Endodermal cell (in vitro differentiated cells): ENCODE measurements around the gene RASL10B. TPM values are rescaled to one million over a fixed set of nuclear protein-coding genes. Genes with fewer than 3 reads are reported as not detected.

Experiments used
- DNase-seq: peaks from one replicate; pipeline ENCODE4 v3.0.0-alpha.2; 2017
- H3K27ac ChIP-seq: 2 replicates; pipeline ENCODE4 v1.5.1; 2013; ENCODE audit warnings: mild to moderate bottlenecking, low read depth, low read length, moderate library complexity
- H3K27me3 ChIP-seq: 2 replicates; pipeline ENCODE4 v1.6.1; 2013; ENCODE audit warnings: mild to moderate bottlenecking, low read length, moderate library complexity; ENCODE audit not compliant: insufficient read depth, control insufficient read depth, poor library complexity, severe bottlenecking
- H3K36me3 ChIP-seq: 2 replicates; pipeline ENCODE4 v1.7.0; 2013; ENCODE audit warnings: mild to moderate bottlenecking, low read length, moderate library complexity; ENCODE audit not compliant: control insufficient read depth, insufficient read depth
- H3K4me1 ChIP-seq: one replicate; pipeline ENCODE4 v1.7.0; 2013; ENCODE audit warnings: low read length; ENCODE audit not compliant: control insufficient read depth, insufficient read depth
- H3K4me3 ChIP-seq: 2 replicates; pipeline ENCODE4 v1.5.1; 2013; ENCODE audit warnings: mild to moderate bottlenecking, low read length, moderate library complexity
- H3K9ac ChIP-seq: 2 replicates; pipeline ENCODE4 v1.6.1; 2013; ENCODE audit warnings: mild to moderate bottlenecking, low read length, moderate library complexity; ENCODE audit not compliant: poor library complexity, severe bottlenecking; ENCODE audit errors: extremely low read depth
- H3K9me3 ChIP-seq: 2 replicates; pipeline ENCODE4 v1.6.1; 2013; ENCODE audit warnings: mild to moderate bottlenecking, low read length, moderate library complexity; ENCODE audit not compliant: control insufficient read depth
- H3K27ac Mint-ChIP-seq: 2 replicates; pipeline ENCODE4 v1.8.0; 2020; ENCODE audit warnings: mixed read lengths
- H3K27me3 Mint-ChIP-seq: 2 replicates; pipeline ENCODE4 v1.8.0; 2021; ENCODE audit warnings: mild to moderate bottlenecking, mixed read lengths; ENCODE audit not compliant: insufficient read depth
- H3K36me3 Mint-ChIP-seq: 2 replicates; pipeline ENCODE4 v1.8.0; 2020; ENCODE audit warnings: low read depth, mixed read lengths
- H3K4me1 Mint-ChIP-seq: 2 replicates; pipeline ENCODE4 v1.8.0; 2020; ENCODE audit warnings: mixed read lengths
- H3K4me3 Mint-ChIP-seq: 2 replicates; pipeline ENCODE4 v1.8.0; 2020; ENCODE audit warnings: mild to moderate bottlenecking, moderate library complexity, mixed read lengths
- H3K9me3 Mint-ChIP-seq: 2 replicates; pipeline ENCODE4 v1.8.0; 2020; ENCODE audit warnings: mild to moderate bottlenecking, mixed read lengths
- CTCF ChIP-seq: fragments of 200-600 bp; sonication (generic); conservative IDR thresholded peaks from 2 replicates; pipeline ENCODE4 v1.5.0; 2021; ENCODE audit warnings: antibody characterized with exemption, mild to moderate bottlenecking
- WGBS, 2 experiments: methylation state at CpG; one replicate each; pipeline versions ENCODE4 v1.1.5 to v1.1.7; 2013; ENCODE audit warnings: missing lambda C conversion rate in 2 of 2, mixed read lengths in 1 of 2; ENCODE audit not compliant: insufficient coverage in 1 of 2, insufficient read length in 1 of 2; 5-methylcytosine and 5-hydroxymethylcytosine counted together
- long read RNA-seq, 4 experiments: library from polyadenylated mRNA in 2 of 4; library from RNA in 1 of 4; library from capped mRNA in 1 of 4; stranded (forward) in 3 of 4; unstranded in 1 of 4; transcript quantifications; one replicate each; pipeline ENCODE4 v2.0.0, GENCODE V29; 2020 to 2021; ENCODE audit warnings: inconsistent platforms in 1 of 4
- polyA plus RNA-seq, 2 experiments: library from polyadenylated mRNA; stranded (reverse); fragments of 50-300 nt; gene quantifications; one replicate each; pipeline ENCODE4 v1.2.3, GENCODE V29; 2013
- total RNA-seq, 2 donors: library from RNA; stranded (reverse); fragmentation: NEBNext Ultra II Directional in 1 of 2; extraction: Animal tissue kit (Norgen Biotek cat#: 25700) in 1 of 2; gene quantifications; 2 replicates in 1 of 2; 3 replicates in 1 of 2; pipeline ENCODE4 v1.2.1, GENCODE V29; 2021

RASL10B gene
- 10 to 100 TPM; 28.6 to 31.9 TPM for total RNA-seq
- polyA plus RNA-seq (2013, experiment 1 of 2): 15.8 TPM
- polyA plus RNA-seq (2013, experiment 2 of 2): 16.5 TPM
- long read RNA-seq, experiment 1, partial matches to known transcripts: 5 of 21 reads
- long read RNA-seq, experiment 1, other reads (novel, unspliced or antisense): 14 of 21 reads
- long read RNA-seq, experiment 2, transcript RASL10B-201 (4 exons, 3,205 nt): major isoform, 52 of 66 reads
- long read RNA-seq, experiment 2, partial matches to known transcripts: 7 of 66 reads
- long read RNA-seq, experiment 2, other reads (novel, unspliced or antisense): 7 of 66 reads
- long read RNA-seq, experiment 3, partial matches to known transcripts: 3 of 15 reads
- long read RNA-seq, experiment 3, other reads (novel, unspliced or antisense): 12 of 15 reads
- long read RNA-seq, experiment 4: 0 reads

GRCh38 chr17:35731239-35731916, at the start of gene RASL10B:
RASL10B (plus strand) TSS chr17:35731639; CDS start chr17:35735185, 3,546 bp downstream.
- peaks cover 46% of the 10 kb centered on the region for H3K4me1 Mint-ChIP-seq
- peak; percentile 96 for DNase-seq
- no peak within 1 kb of the TSS for H3K27ac Mint-ChIP-seq
- Histone ChIP-seq H3K9ac (peak within 1 kb of the TSS; percentile 40), H3K27me3 (no peaks in the 10 kb centered on the region), H3K36me3 (peaks cover 18% of the 10 kb centered on the region), H3K4me1 (peaks cover 32% of the 10 kb centered on the region), H3K9me3 (no peaks in the 10 kb centered on the region), H3K4me3 (peak within 1 kb of the TSS; percentile 88), H3K27ac (no peak within 1 kb of the TSS)
- no peaks in the 10 kb centered on the region for H3K9me3 Mint-ChIP-seq
- TF ChIP-seq CTCF: no peak
- H3K27me3 Mint-ChIP-seq: peaks cover 22% of the 10 kb centered on the region
- 4 to 50% methylated on average over 1 to 43 of the region's 44 CpGs for WGBS, 2 experiments
- no peaks in the 10 kb centered on the region for H3K36me3 Mint-ChIP-seq
- H3K4me3 Mint-ChIP-seq: peak within 1 kb of the TSS; percentile 80

- Mint-ChIP-seq H3K4me3 (no peak overlapping the region), H3K27me3 (no peaks in the 10 kb centered on the region), H3K36me3 (peaks cover 62% of the 10 kb centered on the region), H3K27ac (no peak overlapping the region), H3K4me1 (peaks cover 24% of the 10 kb centered on the region), H3K9me3 (no peaks in the 10 kb centered on the region)
- DNase-seq: no peak
- Histone ChIP-seq H3K9ac (no peak overlapping the region), H3K36me3 (peaks cover 83% of the 10 kb centered on the region), H3K4me1 (peaks cover 7% of the 10 kb centered on the region), H3K27ac (no peak overlapping the region), H3K27me3 (no peaks in the 10 kb centered on the region), H3K9me3 (no peaks in the 10 kb centered on the region), H3K4me3 (no peak overlapping the region)
- no peak for TF ChIP-seq CTCF
- WGBS, 2 experiments: 92 to 95% methylated on average over 4 of the region's 4 CpGs
These were observed 47.8 kb upstream of the RASL10B start for GRCh38 chr17:35683591-35683990.

- Mint-ChIP-seq H3K4me3 (no peak overlapping the region), H3K36me3 (peaks cover 62% of the 10 kb centered on the region), H3K27ac (peak overlapping the region; percentile 54), H3K4me1 (peaks cover 18% of the 10 kb centered on the region), H3K27me3 (no peaks in the 10 kb centered on the region), H3K9me3 (no peaks in the 10 kb centered on the region)
- H3K36me3 ChIP-seq: peaks cover 84% of the 10 kb centered on the region
- no peak overlapping the region for H3K27ac ChIP-seq
- no peaks in the 10 kb centered on the region for H3K27me3 ChIP-seq
- H3K9ac ChIP-seq: no peak overlapping the region
- H3K4me1 ChIP-seq: peaks cover 7% of the 10 kb centered on the region
- WGBS, 2 experiments: 35 to 63% methylated on average over 1 of the region's 2 CpGs
- H3K9me3 ChIP-seq: no peaks in the 10 kb centered on the region
- H3K4me3 ChIP-seq: no peak overlapping the region
- TF ChIP-seq CTCF: no peak
- peak; percentile 57 for DNase-seq
These were observed 47.2 kb upstream of the RASL10B start for GRCh38 chr17:35684055-35684802.
